Gastroesophageal sphincter (tissue), 3 donors: Measurements from ENCODE around the gene KIFC1.

Experiments
- CTCF ChIP-seq, 4 experiments: fragments of 200-600 bp in 2 of 4; fragments of 450-650 bp in 2 of 4; sonication (generic) in 1 of 4; IDR thresholded peaks; one replicate each; pipeline ENCODE4 v1.5.1; 2017 to 2019; ENCODE audit warnings: antibody characterized with exemption in 4 of 4, mild to moderate bottlenecking in 2 of 4, moderate library complexity in 2 of 4
- EP300 ChIP-seq: sonication (generic); formaldehyde crosslinking; IDR thresholded peaks from one replicate; pipeline ENCODE4 v1.6.1; 2017; ENCODE audit warnings: antibody characterized with exemption, mild to moderate bottlenecking
- POLR2A ChIP-seq, 2 donors: fragments of 450-650 bp; IDR thresholded peaks; one replicate each; pipeline ENCODE4 v1.6.1; 2017; ENCODE audit warnings: antibody characterized with exemption in 2 of 2, mild to moderate bottlenecking in 2 of 2, moderate library complexity in 1 of 2
- POLR2AphosphoS5 ChIP-seq: sonication (generic); formaldehyde crosslinking; IDR thresholded peaks from one replicate; pipeline ENCODE4 v1.6.1; 2017; ENCODE audit warnings: antibody characterized with exemption

GRCh38 chr6:33407132-33407718 is 15.6 kb downstream of the KIFC1 start:
- TF ChIP-seq CTCF (IDR thresholded peaks at IDR 0.05) (no peak), POLR2A (IDR thresholded peaks at IDR 0.05) (no peak), POLR2AphosphoS5 (no peak), EP300 (no peak)
